Brain microvascular endothelial cell (primary cell): Measurements from ENCODE around the gene CDH22.

ENCODE experiments used
- DNase-seq: peaks from one replicate; pipeline ENCODE4 v3.0.0-alpha.2; 2020
- H3K27ac ChIP-seq: fragments of 250-450 bp; sonication (Bioruptor Pico); 2 replicates; pipeline ENCODE4 v1.5.1; 2020; ENCODE audit warnings: mild to moderate bottlenecking, moderate library complexity
- H3K27me3 ChIP-seq: fragments of 250-450 bp; sonication (Bioruptor Pico); replicated peaks from 2 replicates; pipeline ENCODE4 v1.5.1; 2020; ENCODE audit warnings: mild to moderate bottlenecking
- H3K36me3 ChIP-seq: fragments of 250-450 bp; sonication (Bioruptor Pico); replicated peaks from 2 replicates; pipeline ENCODE4 v1.5.1; 2020; ENCODE audit warnings: mild to moderate bottlenecking
- H3K4me3 ChIP-seq: 2 replicates; pipeline ENCODE4 v1.5.1; 2011; ENCODE audit warnings: low read depth, mild to moderate bottlenecking, control low read depth, low read length, moderate library complexity
- in situ Hi-C: cut with HindIII; loops from 2 replicates; pipeline ENCODE4 v1.10.0; 2017; ENCODE audit warnings: low sequenced_read_pairs, low pct_ligation_motif_present
- TF ChIP-seq, protein P1 (sequence below): IDR thresholded peaks from 2 replicates; pipeline ENCODE4 v1.5.1; 2011; ENCODE audit warnings: low read depth, mild to moderate bottlenecking, moderate library complexity, low read length, control low read depth, inconsistent platforms; ENCODE audit errors: missing control alignments

Gene CDH22

GRCh38 chr20:46302106-46302505 is 6.2 kb downstream of the CDH22 start:
- no peaks in the 10 kb centered on the region for H3K36me3 ChIP-seq
- no peak overlapping the region for H3K27ac ChIP-seq
- TF ChIP-seq, protein P1, sequence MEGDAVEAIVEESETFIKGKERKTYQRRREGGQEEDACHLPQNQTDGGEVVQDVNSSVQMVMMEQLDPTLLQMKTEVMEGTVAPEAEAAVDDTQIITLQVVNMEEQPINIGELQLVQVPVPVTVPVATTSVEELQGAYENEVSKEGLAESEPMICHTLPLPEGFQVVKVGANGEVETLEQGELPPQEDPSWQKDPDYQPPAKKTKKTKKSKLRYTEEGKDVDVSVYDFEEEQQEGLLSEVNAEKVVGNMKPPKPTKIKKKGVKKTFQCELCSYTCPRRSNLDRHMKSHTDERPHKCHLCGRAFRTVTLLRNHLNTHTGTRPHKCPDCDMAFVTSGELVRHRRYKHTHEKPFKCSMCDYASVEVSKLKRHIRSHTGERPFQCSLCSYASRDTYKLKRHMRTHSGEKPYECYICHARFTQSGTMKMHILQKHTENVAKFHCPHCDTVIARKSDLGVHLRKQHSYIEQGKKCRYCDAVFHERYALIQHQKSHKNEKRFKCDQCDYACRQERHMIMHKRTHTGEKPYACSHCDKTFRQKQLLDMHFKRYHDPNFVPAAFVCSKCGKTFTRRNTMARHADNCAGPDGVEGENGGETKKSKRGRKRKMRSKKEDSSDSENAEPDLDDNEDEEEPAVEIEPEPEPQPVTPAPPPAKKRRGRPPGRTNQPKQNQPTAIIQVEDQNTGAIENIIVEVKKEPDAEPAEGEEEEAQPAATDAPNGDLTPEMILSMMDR = no peak
- in situ Hi-C loops = no loop called here
- peaks cover 34% of the 10 kb centered on the region for H3K27me3 ChIP-seq
- no peak overlapping the region for H3K4me3 ChIP-seq
- DNase-seq = no peak

GRCh38 chr20:46300281-46300680 is 8.0 kb downstream of the CDH22 start:
- peaks cover 16% of the 10 kb centered on the region for H3K27me3 ChIP-seq
- in situ Hi-C loops = no loop called here
- H3K4me3 ChIP-seq = no peak overlapping the region
- no peaks in the 10 kb centered on the region for H3K36me3 ChIP-seq
- DNase-seq = no peak
- H3K27ac ChIP-seq = no peak overlapping the region
- TF ChIP-seq, protein P1 = no peak

- in situ Hi-C loops = no loop called here
- Histone ChIP-seq H3K27me3 (peaks cover 6% of the 10 kb centered on the region), H3K27ac (no peak overlapping the region)
Measured at GRCh38 chr20:46299078-46299477, 9.2 kb downstream of the CDH22 start.

DNA sequence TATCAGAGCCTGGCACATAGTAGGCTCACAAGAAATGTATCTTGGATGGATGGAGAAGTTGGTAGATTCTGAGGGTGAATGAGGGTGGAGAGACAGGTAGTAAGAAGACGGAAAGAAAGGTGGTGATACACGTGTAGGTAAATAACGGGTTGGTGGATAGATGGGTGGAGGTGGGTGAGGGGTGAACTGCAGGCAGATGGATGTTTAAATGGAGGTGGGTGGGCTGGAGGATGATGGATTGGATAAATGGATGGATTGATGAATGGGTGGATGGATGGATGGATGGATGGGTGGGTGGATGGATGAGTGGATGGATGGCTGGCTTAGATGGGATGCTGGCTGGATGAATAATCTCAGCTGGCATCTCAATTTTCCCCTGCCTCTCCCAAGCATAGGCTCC is 9.9 kb downstream of the CDH22 start:
- no peak overlapping the region for H3K4me3 ChIP-seq
- in situ Hi-C loops = no loop called here
- no peaks in the 10 kb centered on the region for H3K27me3 ChIP-seq
- no peak overlapping the region for H3K27ac ChIP-seq
- TF ChIP-seq, protein P1 = no peak
- no peaks in the 10 kb centered on the region for H3K36me3 ChIP-seq
- no peak for DNase-seq

More at GRCh38 chr20:46299078-46299477, 9.2 kb downstream of the CDH22 start:
- DNase-seq = no peak
- TF ChIP-seq, protein P1 = no peak
- H3K4me3 ChIP-seq = no peak overlapping the region
- no peaks in the 10 kb centered on the region for H3K36me3 ChIP-seq

DNA sequence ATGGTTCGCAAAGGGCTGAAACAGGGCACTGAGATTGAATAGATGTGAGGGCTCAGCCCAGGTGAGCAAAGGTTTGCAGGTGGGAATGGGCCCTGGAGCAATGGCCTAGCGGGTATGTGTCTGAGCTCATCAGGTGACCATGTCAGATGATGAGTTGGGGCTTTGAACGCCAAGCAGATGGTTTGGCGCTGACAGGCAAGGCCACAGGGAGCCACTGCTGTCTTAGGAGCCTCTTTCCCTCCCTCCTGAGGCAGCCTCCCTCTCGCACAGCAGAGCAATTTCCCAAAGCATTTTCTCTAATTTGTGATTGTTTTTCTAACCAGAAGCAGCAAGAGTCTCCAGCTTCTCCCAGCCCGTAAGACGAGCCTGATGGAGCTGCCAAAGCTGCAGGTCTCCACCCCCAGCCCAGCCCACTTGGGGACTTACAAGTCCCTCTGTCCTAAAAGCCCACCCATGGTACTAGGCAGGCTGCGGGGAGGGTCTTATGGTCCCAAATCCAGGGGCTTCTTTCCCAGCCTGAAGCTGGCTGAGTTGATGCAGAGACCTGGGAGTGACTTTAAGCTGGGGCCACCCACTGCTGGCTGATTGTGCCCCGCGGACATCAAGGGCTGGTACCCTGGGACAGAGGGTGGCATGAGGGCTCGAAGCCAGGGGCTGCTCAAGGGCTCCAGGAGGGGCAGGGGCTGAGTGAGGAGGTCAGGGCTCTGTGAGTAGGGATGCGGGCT is 11.6 kb downstream of the CDH22 start:
- Histone ChIP-seq H3K4me3 (no peak overlapping the region), H3K36me3 (no peaks in the 10 kb centered on the region), H3K27ac (no peak overlapping the region), H3K27me3 (no peaks in the 10 kb centered on the region)
- TF ChIP-seq, protein P1 = no peak
- in situ Hi-C loops = no loop called here
- DNase-seq = no peak

DNA sequence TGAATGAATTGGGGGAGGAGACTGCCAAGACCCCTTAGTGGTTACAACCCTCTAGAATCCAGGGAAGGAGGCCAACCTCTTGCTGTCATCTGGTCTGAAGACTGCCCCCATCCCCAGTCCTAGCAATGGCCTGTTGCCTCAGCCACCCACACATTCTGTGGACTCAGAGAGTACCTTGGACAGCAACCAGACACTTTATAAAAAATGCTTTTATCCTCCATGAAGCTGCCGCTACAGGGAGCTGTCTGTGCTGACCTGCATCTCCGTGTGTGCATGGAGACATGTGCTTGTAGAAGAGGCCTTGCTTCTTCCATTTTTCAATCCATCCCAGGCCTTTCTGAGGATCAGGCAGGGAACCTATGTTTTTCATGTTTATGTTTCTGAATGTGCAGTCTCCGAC is 15.2 kb downstream of the CDH22 start:
- in situ Hi-C loops = no loop called here
- no peak overlapping the region for H3K4me3 ChIP-seq
- H3K36me3 ChIP-seq = no peaks in the 10 kb centered on the region
- peak; percentile 49 for DNase-seq
- no peak overlapping the region for H3K27ac ChIP-seq
- TF ChIP-seq, protein P1 = no peak
- no peaks in the 10 kb centered on the region for H3K27me3 ChIP-seq
